Upper lobe of right lung (tissue), 1 donor: ENCODE results near the gene KCNJ6. TPM values are rescaled to one million over a fixed set of nuclear protein-coding genes. Genes with fewer than 3 reads are reported as not detected.

Source experiments
- ATAC-seq: fragments of 200-7000 bp; cut with Tn5 transposase; one replicate; pipeline ENCODE4 v1.9.1; 2020; ENCODE audit warnings: mild to moderate bottlenecking, moderate library complexity
- DNase-seq: peaks from one replicate; pipeline ENCODE4 v3.0.0-alpha.2; 2020
- H3K27ac ChIP-seq: fragments of 200-600 bp; one replicate; pipeline ENCODE4 v1.8.0; 2022
- H3K27me3 ChIP-seq: fragments of 200-600 bp; one replicate; pipeline ENCODE4 v1.8.0; 2022; ENCODE audit warnings: mild to moderate bottlenecking
- H3K36me3 ChIP-seq: fragments of 200-600 bp; one replicate; pipeline ENCODE4 v1.8.0; 2022
- H3K4me1 ChIP-seq: fragments of 200-600 bp; one replicate; pipeline ENCODE4 v1.8.0; 2022
- H3K4me3 ChIP-seq: fragments of 200-600 bp; one replicate; pipeline ENCODE4 v1.8.0; 2022; ENCODE audit warnings: mild to moderate bottlenecking
- H3K9me3 ChIP-seq: fragments of 200-600 bp; one replicate; pipeline ENCODE4 v1.8.0; 2022
- CTCF ChIP-seq: fragments of 200-600 bp; IDR thresholded peaks from one replicate; pipeline ENCODE4 v1.8.0; 2022; ENCODE audit warnings: antibody characterized with exemption
- intact Hi-C: fragments of 100-400 bp; cut with DNase I; formaldehyde crosslinking; loops from one replicate; pipeline ENCODE4 v1.11.0; 2022
- total RNA-seq: library from RNA; stranded (reverse); fragmentation: NEBNext Ultra II Directional; extraction: Animal tissue kit (Norgen Biotek cat#: 25700); gene quantifications from one replicate; pipeline ENCODE4 v1.2.1, GENCODE V29; 2021
- donor health status: DM: no; HTN: yes; CAD: no; lungs with severe emphysema.

Gene KCNJ6
- total RNA-seq, 1 donor from 2014 or later, result 0.06 TPM

- DNase-seq (no peak), ATAC-seq (no peak)
- no peak overlapping the region for H3K27ac ChIP-seq
- H3K4me1 ChIP-seq, result no peaks in the 10 kb centered on the region
- H3K4me3 ChIP-seq, result no peak overlapping the region
- intact Hi-C loops, result no loop called here
- H3K9me3 ChIP-seq, result no peaks in the 10 kb centered on the region
- no peaks in the 10 kb centered on the region for H3K36me3 ChIP-seq
- no peak for TF ChIP-seq CTCF
- no peaks in the 10 kb centered on the region for H3K27me3 ChIP-seq
These were observed 313.1 kb downstream of the KCNJ6 start for GRCh38 chr21:37603129-37603528.

- Histone ChIP-seq H3K36me3 (no peaks in the 10 kb centered on the region), H3K9me3 (no peaks in the 10 kb centered on the region), H3K27ac (no peak overlapping the region), H3K27me3 (no peaks in the 10 kb centered on the region), H3K4me1 (no peaks in the 10 kb centered on the region), H3K4me3 (no peak overlapping the region)
- no peak for TF ChIP-seq CTCF
- intact Hi-C loops, result no loop called here
- DNase-seq (no peak), ATAC-seq (no peak)
These were observed 314.3 kb downstream of the KCNJ6 start for GRCh38 chr21:37601915-37602314.

GRCh38 chr21:37601027-37601426 lies 315.2 kb downstream of the KCNJ6 start:
- intact Hi-C loops, result no loop called here
- Histone ChIP-seq H3K4me3 (no peak overlapping the region), H3K27ac (no peak overlapping the region), H3K4me1 (no peaks in the 10 kb centered on the region), H3K9me3 (no peaks in the 10 kb centered on the region), H3K27me3 (no peaks in the 10 kb centered on the region), H3K36me3 (no peaks in the 10 kb centered on the region)
- TF ChIP-seq CTCF, result no peak
- DNase-seq, result no peak
- ATAC-seq, result no peak

DNA sequence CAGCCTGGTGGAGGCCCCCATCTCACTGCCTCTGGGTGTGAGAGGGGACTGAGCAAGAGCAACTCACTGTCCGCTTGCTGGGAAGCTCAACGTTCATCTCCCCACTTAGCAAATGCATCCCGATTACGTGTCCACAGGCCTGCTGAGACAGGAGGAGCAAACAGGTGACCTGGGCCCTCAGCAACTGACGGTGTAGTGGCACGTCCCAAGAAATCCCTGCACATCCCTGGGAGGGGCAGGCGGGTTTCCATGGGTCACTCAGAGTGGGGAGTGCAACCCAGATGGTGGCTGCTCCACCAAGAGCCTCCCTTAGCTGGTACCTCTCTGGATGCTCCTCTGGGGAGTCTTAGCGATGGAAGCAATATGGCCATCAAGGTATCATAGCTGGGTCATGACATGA lies 320.3 kb downstream of the KCNJ6 start:
- Histone ChIP-seq H3K27me3 (no peaks in the 10 kb centered on the region), H3K27ac (no peak overlapping the region), H3K4me3 (no peak overlapping the region), H3K4me1 (no peaks in the 10 kb centered on the region), H3K36me3 (no peaks in the 10 kb centered on the region), H3K9me3 (no peaks in the 10 kb centered on the region)
- intact Hi-C loops, result no loop called here
- TF ChIP-seq CTCF, result no peak
- ATAC-seq, result no peak
- DNase-seq, result no peak

- DNase-seq, result no peak
- no peak overlapping the region for H3K4me3 ChIP-seq
- intact Hi-C loops, result no loop called here
- H3K36me3 ChIP-seq, result no peaks in the 10 kb centered on the region
- ATAC-seq, result no peak
- no peaks in the 10 kb centered on the region for H3K9me3 ChIP-seq
- no peaks in the 10 kb centered on the region for H3K4me1 ChIP-seq
- TF ChIP-seq CTCF, result no peak
- no peak overlapping the region for H3K27ac ChIP-seq
- no peaks in the 10 kb centered on the region for H3K27me3 ChIP-seq
These were observed 321.7 kb downstream of the KCNJ6 start for GRCh38 chr21:37594472-37594951.
